ENCODE results near the gene ZFP3. TPM values are rescaled to one million over a fixed set of nuclear protein-coding genes. Genes with fewer than 3 reads are reported as not detected.
"Not testable (repeated sequence)": the region's sequence is repeated elsewhere in the genome, so short reads cannot be mapped to it uniquely, and the experiment has no call there.

The ZFP3 gene
- total RNA-seq, 2 experiments from 2014 or later = 1.9 to 2.9 TPM

- Mint-ChIP-seq H3K27me3 (no peaks in the 10 kb centered on the region), H3K4me3 (peak overlapping the region; percentile 14), H3K9me3 (ENCODE audit: low read depth) (no peaks in the 10 kb centered on the region), H3K36me3 (peaks cover 34% of the 10 kb centered on the region), H3K27ac (peak overlapping the region; percentile 69), H3K4me1 (peaks cover 70% of the 10 kb centered on the region)
- DNase-seq = no peak
- CTCF ChIA-PET = interaction anchor here (0.9 to 2.2 kb wide), 6 partner anchors 13 to 65 kb away, joined by 3 to 11 read pairs (median 5); no protein-coding TSS in a partner anchor
- no peak for ATAC-seq
Measured at GRCh38 chr17:5045496-5045895, 32.8 kb upstream of the ZFP3 start.

- Mint-ChIP-seq H3K36me3 (peaks cover 34% of the 10 kb centered on the region), H3K27ac (peak overlapping the region; percentile 17), H3K27me3 (no peaks in the 10 kb centered on the region), H3K4me3 (no peak overlapping the region), H3K9me3 (ENCODE audit: low read depth) (no peaks in the 10 kb centered on the region), H3K4me1 (peaks cover 61% of the 10 kb centered on the region)
- CTCF ChIA-PET = interaction anchor here (0.8 to 1.9 kb wide), 4 partner anchors 12 to 17 kb away, joined by 4 to 11 read pairs (median 6); partner anchors contain the start of gene SLC52A1
- ATAC-seq (no peak), DNase-seq (no peak)
Measured at GRCh38 chr17:5047446-5047845, 30.8 kb upstream of the ZFP3 start.

GRCh38 chr17:5049314-5049841 is 28.9 kb upstream of the ZFP3 start:
- Mint-ChIP-seq H3K27me3 (no peaks in the 10 kb centered on the region), H3K4me3 (no peak overlapping the region), H3K4me1 (peaks cover 50% of the 10 kb centered on the region), H3K27ac (peak overlapping the region; percentile 78), H3K9me3 (ENCODE audit: low read depth) (no peaks in the 10 kb centered on the region), H3K36me3 (peaks cover 38% of the 10 kb centered on the region)
- ATAC-seq = peak; percentile 87
- CTCF ChIA-PET = interaction anchor here (0.7 to 4.0 kb wide), 10 partner anchors 12 to 140 kb away, joined by 3 to 20 read pairs (median 4); partner anchors contain the start of genes CAMTA2, INCA1 and KIF1C
- DNase-seq = peak; percentile 84

GRCh38 chr17:5050278-5050677 is 28.0 kb upstream of the ZFP3 start:
- Mint-ChIP-seq H3K27ac (no peak overlapping the region), H3K9me3 (ENCODE audit: low read depth) (no peaks in the 10 kb centered on the region), H3K27me3 (no peaks in the 10 kb centered on the region), H3K36me3 (peaks cover 37% of the 10 kb centered on the region), H3K4me3 (no peak overlapping the region), H3K4me1 (peaks cover 41% of the 10 kb centered on the region)
- DNase-seq (no peak), ATAC-seq (no peak)
- CTCF ChIA-PET = interaction anchor here (0.6 to 4.0 kb wide), 6 partner anchors 12 to 141 kb away, joined by 3 to 20 read pairs (median 6); partner anchors contain the start of gene CAMTA2

- Mint-ChIP-seq H3K36me3 (peaks cover 14% of the 10 kb centered on the region), H3K4me3 (no peak overlapping the region), H3K27me3 (no peaks in the 10 kb centered on the region), H3K9me3 (ENCODE audit: low read depth) (no peaks in the 10 kb centered on the region), H3K4me1 (peaks cover 2% of the 10 kb centered on the region), H3K27ac (no peak overlapping the region)
- CTCF ChIA-PET = no interaction called here
- ATAC-seq (no peak), DNase-seq (no peak)
Measured at GRCh38 chr17:5055543-5055942, 22.7 kb upstream of the ZFP3 start.

- H3K27me3 Mint-ChIP-seq = no peaks in the 10 kb centered on the region
- H3K4me3 Mint-ChIP-seq = no peak overlapping the region
- ATAC-seq = no peak
- DNase-seq = no peak
- H3K9me3 Mint-ChIP-seq (ENCODE audit: low read depth) = no peaks in the 10 kb centered on the region
- CTCF ChIA-PET = no interaction called here
- H3K4me1 Mint-ChIP-seq = peaks cover 5% of the 10 kb centered on the region
- no peak overlapping the region for H3K27ac Mint-ChIP-seq
- H3K36me3 Mint-ChIP-seq = no peaks in the 10 kb centered on the region
Measured at GRCh38 chr17:5065227-5065744, 13.0 kb upstream of the ZFP3 start.

GRCh38 chr17:5068236-5068635 is 10.0 kb upstream of the ZFP3 start:
- no peak for ATAC-seq
- Mint-ChIP-seq H3K36me3 (peaks cover 1% of the 10 kb centered on the region), H3K27ac (no peak overlapping the region), H3K27me3 (no peaks in the 10 kb centered on the region), H3K4me3 (no peak overlapping the region), H3K4me1 (no peaks in the 10 kb centered on the region), H3K9me3 (ENCODE audit: low read depth) (no peaks in the 10 kb centered on the region)
- no peak for DNase-seq
- CTCF ChIA-PET = interaction anchor here (1.2 kb wide), 1 partner anchor 23 kb away, joined by 4 read pairs; no protein-coding TSS in a partner anchor

GRCh38 chr17:5069724-5070123 is 8.5 kb upstream of the ZFP3 start:
- Mint-ChIP-seq H3K27ac (no peak overlapping the region), H3K4me1 (no peaks in the 10 kb centered on the region), H3K36me3 (peaks cover 1% of the 10 kb centered on the region), H3K4me3 (no peak overlapping the region), H3K27me3 (no peaks in the 10 kb centered on the region), H3K9me3 (ENCODE audit: low read depth) (no peaks in the 10 kb centered on the region)
- no peak for DNase-seq
- no peak for ATAC-seq
- CTCF ChIA-PET = no interaction called here

GRCh38 chr17:5075472-5075871 is 2.8 kb upstream of the ZFP3 start:
- CTCF ChIA-PET; H3K27ac Mint-ChIP-seq; ATAC-seq; H3K4me3 Mint-ChIP-seq; DNase-seq; H3K9me3 Mint-ChIP-seq (ENCODE audit: low read depth); H3K27me3 Mint-ChIP-seq: not testable (repeated sequence)
- Mint-ChIP-seq H3K36me3 (peaks cover 16% of the 10 kb centered on the region), H3K4me1 (peaks cover 19% of the 10 kb centered on the region)

GRCh38 chr17:5077275-5077674 is 992 bp upstream of the ZFP3 start:
- ATAC-seq, CTCF ChIA-PET, DNase-seq, H3K27ac Mint-ChIP-seq, H3K27me3 Mint-ChIP-seq: not testable (repeated sequence)
- H3K36me3 Mint-ChIP-seq = peaks cover 24% of the 10 kb centered on the region
- H3K4me3 Mint-ChIP-seq = peak overlapping the region; percentile 82
- H3K4me1 Mint-ChIP-seq = peaks cover 19% of the 10 kb centered on the region
- H3K9me3 Mint-ChIP-seq (ENCODE audit: low read depth) = peaks cover 11% of the 10 kb centered on the region

- peaks cover 19% of the 10 kb centered on the region for H3K4me1 Mint-ChIP-seq
- H3K27ac Mint-ChIP-seq = peak overlapping the region; percentile 84
- H3K36me3 Mint-ChIP-seq = peaks cover 25% of the 10 kb centered on the region
- H3K4me3 Mint-ChIP-seq = peak overlapping the region; percentile 82
- no peaks in the 10 kb centered on the region for H3K27me3 Mint-ChIP-seq
- ATAC-seq (no peak), DNase-seq (no peak)
- CTCF ChIA-PET = interaction anchor here (0.9 kb wide), 1 partner anchor 168 kb away, joined by 3 read pairs; no protein-coding TSS in a partner anchor
- peaks cover 12% of the 10 kb centered on the region for H3K9me3 Mint-ChIP-seq (ENCODE audit: low read depth)
Measured at GRCh38 chr17:5077781-5078105, 524 bp upstream of the ZFP3 start.

- CTCF ChIA-PET = interaction anchor here (0.9 kb wide), 1 partner anchor 30 kb away, joined by 3 read pairs; no protein-coding TSS in a partner anchor
- Mint-ChIP-seq H3K27ac (no peak overlapping the region), H3K27me3 (no peaks in the 10 kb centered on the region), H3K4me3 (no peak overlapping the region), H3K36me3 (peaks cover 42% of the 10 kb centered on the region), H3K9me3 (ENCODE audit: low read depth) (peaks cover 24% of the 10 kb centered on the region), H3K4me1 (peaks cover 19% of the 10 kb centered on the region)
- ATAC-seq (no peak), DNase-seq (no peak)
Measured at GRCh38 chr17:5080591-5080990, 2.3 kb downstream of the ZFP3 start.

GRCh38 chr17:5092218-5093010 is 14.1 kb downstream of the ZFP3 start:
- H3K4me3 Mint-ChIP-seq = no peak overlapping the region
- H3K27ac Mint-ChIP-seq = no peak overlapping the region
- H3K36me3 Mint-ChIP-seq = peaks cover 81% of the 10 kb centered on the region
- CTCF ChIA-PET = interaction anchor here (0.6 to 1.0 kb wide), 3 partner anchors 19 to 99 kb away, joined by 3 read pairs; partner anchors contain the start of genes ZNF232 and ZNF594
- DNase-seq = no peak
- no peaks in the 10 kb centered on the region for H3K4me1 Mint-ChIP-seq
- peaks cover 56% of the 10 kb centered on the region for H3K9me3 Mint-ChIP-seq (ENCODE audit: low read depth)
- ATAC-seq = no peak
- H3K27me3 Mint-ChIP-seq = peaks cover 14% of the 10 kb centered on the region
